Naive thymus-derived CD8-positive, alpha-beta T cell (primary cell): Measurements from ENCODE around the gene UBQLNL. TPM values are rescaled to one million over a fixed set of nuclear protein-coding genes. Genes with fewer than 3 reads are reported as not detected.
A peak's percentile ranks its signal among the peaks of the same experiment; 100 is the strongest.

Experiments
- ATAC-seq, 2 donors: fragments of 150-1000 bp; cut with Tn5 transposase in 1 of 2; sonication (Bioruptor Pico), chemical (Tn5 transposase) in 1 of 2; 1 replicate in 1 of 2; 2 replicates in 1 of 2; pipeline ENCODE4 v1.10.0; 2021; ENCODE audit warnings: mild to moderate bottlenecking in 2 of 2, moderate library complexity in 2 of 2
- POLR2A ChIA-PET: fragments of 350-600 bp; sonication (Branson Sonifier 250); formaldehyde crosslinking; loops from one replicate; lab custom pipeline; 2021; ENCODE audit warnings: antibody characterized with exemption; lab: Charles Lee
- DNase-seq, 10 donors: peaks; one replicate each; pipeline versions ENCODE4 v3.0.0 to v3.0.0-alpha.2; 2020 to 2022
- H3K27ac Mint-ChIP-seq, 10 donors: one replicate each; pipeline ENCODE4 v1.8.0; 2020 to 2022; ENCODE audit warnings: mild to moderate bottlenecking in 10 of 10, mixed read lengths in 10 of 10, moderate library complexity in 4 of 10, inconsistent platforms in 1 of 10
- H3K27me3 Mint-ChIP-seq, 5 donors: one replicate each; pipeline ENCODE4 v1.8.0; 2021 to 2022; ENCODE audit warnings: mixed read lengths in 5 of 5
- H3K36me3 Mint-ChIP-seq, 3 donors: one replicate each; pipeline ENCODE4 v1.8.0; 2020 to 2022; ENCODE audit warnings: mixed read lengths in 3 of 3, mild to moderate bottlenecking in 2 of 3, inconsistent platforms in 1 of 3
- H3K4me1 Mint-ChIP-seq, 4 donors: one replicate each; pipeline ENCODE4 v1.8.0; 2021 to 2022; ENCODE audit warnings: mixed read lengths in 4 of 4
- H3K4me3 Mint-ChIP-seq, 10 donors: one replicate each; pipeline ENCODE4 v1.8.0; 2020 to 2022; ENCODE audit warnings: mild to moderate bottlenecking in 10 of 10, mixed read lengths in 10 of 10, moderate library complexity in 6 of 10, inconsistent platforms in 1 of 10
- H3K9me3 Mint-ChIP-seq, 9 donors: one replicate each; pipeline ENCODE4 v1.8.0; 2020 to 2022; ENCODE audit warnings: mixed read lengths in 9 of 9, mild to moderate bottlenecking in 3 of 9, inconsistent platforms in 1 of 9, moderate library complexity in 1 of 9
- polyA plus RNA-seq, 3 donors: library from polyadenylated mRNA; unstranded; fragments of 300-500 nt; fragmentation: Illumina TruSeq; gene quantifications; one replicate each; pipeline ENCODE4 v1.2.3, GENCODE V29; 2021
- total RNA-seq, 8 experiments: library from RNA in 2 of 8; stranded (reverse) in 2 of 8; gene quantifications; one replicate each; pipeline ENCODE4 v1.2.3 and lab custom pipeline; 2021 to 2026

UBQLNL gene
- total and polyA plus RNA-seq, 5 experiments from 2014 or later, result 0.47 TPM; not detected in 3

DNA sequence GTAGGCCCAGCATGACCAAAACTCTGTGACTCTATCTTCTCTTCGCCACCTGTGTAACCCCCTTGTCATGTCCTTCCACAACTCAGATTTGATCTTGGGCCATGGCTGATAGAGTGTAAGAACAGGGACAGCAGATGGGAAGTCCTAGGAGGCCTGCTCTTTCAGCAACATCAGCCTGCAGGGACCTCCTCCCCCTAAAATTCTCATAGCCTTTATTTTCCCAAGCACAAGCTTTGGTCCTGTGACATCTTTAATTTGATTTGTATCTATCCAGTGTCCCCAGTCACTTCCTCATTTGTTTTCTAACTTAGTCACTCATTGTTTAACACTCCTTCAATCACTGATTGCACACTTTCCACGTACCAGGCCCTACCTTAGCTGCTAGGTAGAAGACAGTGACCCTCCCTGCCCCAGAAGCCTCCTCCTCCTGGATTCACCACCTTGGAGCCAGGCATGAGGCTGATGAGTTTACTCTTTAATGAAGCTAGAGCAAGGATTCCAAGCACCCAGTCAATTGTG, 12.0 kb downstream of the UBQLNL start:
- H3K27me3 Mint-ChIP-seq, result peaks cover 0 to 12% (median 9%) of the 10 kb centered on the region in 5 donors

GRCh38 chr11:5500393-5500801, 16.1 kb downstream of the UBQLNL start:
- H3K9me3 Mint-ChIP-seq, result no peaks in the 10 kb centered on the region
- POLR2A ChIA-PET, result no interaction called here
- DNase-seq (no peak), ATAC-seq (no peak)
- no peaks in the 10 kb centered on the region for H3K36me3 Mint-ChIP-seq
- H3K4me3 Mint-ChIP-seq, result no peak overlapping the region
- peaks cover 0 to 7% (median 3%) of the 10 kb centered on the region in 5 donors for H3K27me3 Mint-ChIP-seq
- no peak overlapping the region for H3K27ac Mint-ChIP-seq
- H3K4me1 Mint-ChIP-seq, result peaks cover 0 to 2% (median 0%) of the 10 kb centered on the region in 4 donors

More for the DNA sequence above, 12.0 kb downstream of the UBQLNL start:
- ATAC-seq (no peak), DNase-seq (no peak)
- H3K27ac Mint-ChIP-seq, result no peak overlapping the region
- no peak overlapping the region for H3K4me3 Mint-ChIP-seq
- peaks cover 0 to 2% (median 0%) of the 10 kb centered on the region in 4 donors for H3K4me1 Mint-ChIP-seq
- no peaks in the 10 kb centered on the region for H3K36me3 Mint-ChIP-seq
- POLR2A ChIA-PET, result no interaction called here
- no peaks in the 10 kb centered on the region for H3K9me3 Mint-ChIP-seq

DNA sequence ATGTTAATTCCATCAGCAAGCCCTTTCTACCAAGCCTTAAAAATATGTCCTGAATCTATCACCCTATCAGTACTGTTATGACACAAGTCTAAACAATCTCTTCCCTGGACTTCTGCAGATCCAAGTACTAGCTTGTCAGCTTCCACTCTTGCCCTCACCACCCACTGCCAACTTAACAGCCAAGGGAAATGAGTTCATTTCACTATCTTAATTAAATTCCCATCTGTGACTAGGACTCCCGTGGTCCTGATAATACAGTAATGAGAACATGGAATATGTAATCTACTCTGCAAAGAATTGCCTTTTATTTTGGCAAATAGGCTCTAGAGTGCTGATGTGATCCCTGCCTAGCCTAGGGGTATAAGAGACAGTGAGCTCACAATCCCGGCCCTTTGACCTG, 16.8 kb downstream of the UBQLNL start:
- H3K27ac Mint-ChIP-seq, result no peak overlapping the region
- no peak for ATAC-seq
- POLR2A ChIA-PET, result no interaction called here
- H3K36me3 Mint-ChIP-seq, result no peaks in the 10 kb centered on the region
- no peaks in the 10 kb centered on the region for H3K9me3 Mint-ChIP-seq
- H3K4me1 Mint-ChIP-seq, result peaks cover 0 to 2% (median 0%) of the 10 kb centered on the region in 4 donors
- peaks cover 0 to 7% (median 3%) of the 10 kb centered on the region in 5 donors for H3K27me3 Mint-ChIP-seq
- no peak for DNase-seq
- no peak overlapping the region for H3K4me3 Mint-ChIP-seq

- Mint-ChIP-seq H3K4me1 (no peaks in the 10 kb centered on the region), H3K27ac (no peak overlapping the region), H3K36me3 (no peaks in the 10 kb centered on the region), H3K4me3 (no peak overlapping the region), H3K9me3 (no peaks in the 10 kb centered on the region), H3K27me3 (peaks cover 0 to 8% (median 6%) of the 10 kb centered on the region in 5 donors)
- ATAC-seq (no peak), DNase-seq (no peak)
- POLR2A ChIA-PET, result no interaction called here
These were observed 26.7 kb downstream of the UBQLNL start for GRCh38 chr11:5489576-5490357.

- POLR2A ChIA-PET, result no interaction called here
These were observed 27.6 kb downstream of the UBQLNL start for GRCh38 chr11:5488798-5489399.

DNA sequence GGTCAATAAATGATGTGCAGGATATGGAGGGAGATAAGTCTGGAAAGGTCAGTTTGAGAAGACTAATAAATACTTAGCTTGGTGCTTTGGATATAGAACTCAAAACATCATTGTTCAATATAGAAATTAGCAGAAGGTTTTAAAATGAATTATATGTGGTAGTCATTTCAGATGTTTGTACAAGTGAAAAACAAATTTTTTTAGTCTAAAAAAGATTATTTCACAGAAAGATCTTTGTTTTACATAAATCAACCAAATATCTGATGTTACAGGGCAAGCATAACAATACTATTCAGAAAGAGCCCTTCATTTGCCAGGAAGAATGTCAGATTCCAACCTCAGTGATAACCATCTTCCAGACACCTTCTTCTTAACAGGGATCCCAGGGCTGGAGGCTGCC, 28.1 kb downstream of the UBQLNL start, which contains the start of gene OR52D1:
OR52D1 (plus strand) TSS at position 301 of the 400 bp plus-strand sequence; CDS start at position 323, 22 bp downstream.
- POLR2A ChIA-PET, result no interaction called here

More at GRCh38 chr11:5488798-5489399, 27.6 kb downstream of the UBQLNL start:
- Mint-ChIP-seq H3K4me1 (no peaks in the 10 kb centered on the region), H3K36me3 (no peaks in the 10 kb centered on the region), H3K27me3 (peaks cover 0 to 9% (median 6%) of the 10 kb centered on the region in 5 donors), H3K4me3 (no peak overlapping the region), H3K9me3 (peaks cover 0 to 2% (median 0%) of the 10 kb centered on the region in 9 donors), H3K27ac (no peak overlapping the region)
- no peak for DNase-seq
- no peak for ATAC-seq

GRCh38 chr11:5486421-5486820, 30.1 kb downstream of the UBQLNL start:
- no peak for DNase-seq
- H3K4me1 Mint-ChIP-seq, result no peaks in the 10 kb centered on the region
- peaks cover 0 to 5% (median 0%) of the 10 kb centered on the region in 9 donors for H3K9me3 Mint-ChIP-seq
- POLR2A ChIA-PET, result no interaction called here
- H3K4me3 Mint-ChIP-seq, result no peak overlapping the region
- no peak overlapping the region for H3K27ac Mint-ChIP-seq
- H3K36me3 Mint-ChIP-seq, result no peaks in the 10 kb centered on the region
- peaks cover 0 to 11% (median 2%) of the 10 kb centered on the region in 5 donors for H3K27me3 Mint-ChIP-seq
- no peak for ATAC-seq

More for the DNA sequence above, 28.1 kb downstream of the UBQLNL start, which contains the start of gene OR52D1:
- H3K27ac Mint-ChIP-seq, result no peak within 1 kb of the TSS
- ATAC-seq (no peak), DNase-seq (no peak)
- H3K4me3 Mint-ChIP-seq, result no peak within 1 kb of the TSS
- no peaks in the 10 kb centered on the region for H3K4me1 Mint-ChIP-seq
- peaks cover 0 to 11% (median 6%) of the 10 kb centered on the region in 5 donors for H3K27me3 Mint-ChIP-seq
- peaks cover 0 to 5% (median 0%) of the 10 kb centered on the region in 9 donors for H3K9me3 Mint-ChIP-seq
- H3K36me3 Mint-ChIP-seq, result no peaks in the 10 kb centered on the region

- H3K4me1 Mint-ChIP-seq, result no peaks in the 10 kb centered on the region
- DNase-seq, result no peak
- H3K36me3 Mint-ChIP-seq, result no peaks in the 10 kb centered on the region
- POLR2A ChIA-PET, result no interaction called here
- H3K27ac Mint-ChIP-seq, result no peak overlapping the region
- peaks cover 0 to 7% (median 2%) of the 10 kb centered on the region in 5 donors for H3K27me3 Mint-ChIP-seq
- H3K9me3 Mint-ChIP-seq, result peaks cover 0 to 5% (median 0%) of the 10 kb centered on the region in 9 donors
- no peak overlapping the region for H3K4me3 Mint-ChIP-seq
- no peak for ATAC-seq
These were observed 30.5 kb downstream of the UBQLNL start for GRCh38 chr11:5486003-5486402.

GRCh38 chr11:5476186-5476819, 40.2 kb downstream of the UBQLNL start:
- POLR2A ChIA-PET, result no interaction called here
- peak in 9 of 10 donors; percentile 3 to 66 (median 27) for DNase-seq
- Mint-ChIP-seq H3K27ac (no peak overlapping the region), H3K27me3 (peaks cover 8 to 25% (median 12%) of the 10 kb centered on the region in 5 donors), H3K4me3 (no peak overlapping the region), H3K4me1 (no peaks in the 10 kb centered on the region), H3K36me3 (no peaks in the 10 kb centered on the region), H3K9me3 (no peaks in the 10 kb centered on the region)
- no peak for ATAC-seq

DNA sequence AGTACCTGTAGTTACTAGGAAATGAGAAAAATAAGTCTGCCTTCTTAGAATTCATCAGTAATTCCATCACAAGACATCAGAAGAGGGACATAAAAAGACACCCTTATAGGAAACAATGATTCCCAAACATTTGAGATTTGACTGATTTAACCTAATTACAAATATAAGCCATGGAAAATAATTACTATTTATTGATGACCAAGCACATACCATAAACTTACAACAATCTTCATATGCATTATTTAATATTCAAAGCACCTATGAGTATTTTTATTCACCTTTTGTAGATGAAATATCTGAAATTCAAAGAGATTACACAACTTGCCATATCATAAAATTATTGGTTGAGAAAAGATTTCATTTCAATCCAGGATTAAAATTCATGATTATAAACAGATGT, 42.6 kb downstream of the UBQLNL start:
- peaks cover 8 to 25% (median 12%) of the 10 kb centered on the region in 5 donors for H3K27me3 Mint-ChIP-seq
- H3K9me3 Mint-ChIP-seq, result no peaks in the 10 kb centered on the region
- POLR2A ChIA-PET, result no interaction called here
- H3K36me3 Mint-ChIP-seq, result no peaks in the 10 kb centered on the region
- DNase-seq, result no peak
- H3K27ac Mint-ChIP-seq, result no peak overlapping the region
- H3K4me3 Mint-ChIP-seq, result no peak overlapping the region
- ATAC-seq, result no peak
- H3K4me1 Mint-ChIP-seq, result no peaks in the 10 kb centered on the region

DNA sequence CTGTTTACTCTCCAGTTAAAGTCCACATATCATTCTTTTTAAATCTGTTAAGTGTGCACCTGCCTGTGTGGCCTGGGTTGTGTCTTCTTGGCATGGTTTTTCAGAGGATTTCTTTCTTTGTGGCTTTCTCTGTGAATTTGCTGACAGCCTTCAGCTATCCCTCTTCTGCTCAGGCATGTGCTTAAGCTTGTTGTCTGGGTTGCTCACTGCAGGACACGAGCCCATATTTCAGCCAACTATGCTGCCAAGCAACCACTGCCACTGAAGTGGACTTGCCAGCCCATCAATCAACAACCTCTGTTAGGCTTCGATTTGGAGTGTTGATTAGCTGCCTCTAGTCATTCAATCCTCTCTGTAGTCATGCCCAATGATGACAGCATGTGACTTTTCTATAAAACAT, 49.0 kb downstream of the UBQLNL start:
- Mint-ChIP-seq H3K4me3 (no peak overlapping the region), H3K9me3 (no peaks in the 10 kb centered on the region), H3K4me1 (no peaks in the 10 kb centered on the region), H3K27me3 (peaks cover 0 to 20% (median 7%) of the 10 kb centered on the region in 5 donors), H3K27ac (no peak overlapping the region), H3K36me3 (no peaks in the 10 kb centered on the region)
- ATAC-seq (no peak), DNase-seq (no peak)
- POLR2A ChIA-PET, result interaction anchor here (0.6 kb wide), 1 partner anchor 132 kb away, joined by 3 read pairs; no protein-coding TSS in a partner anchor
